ENCODE measurements around the gene ACAA1. TPM values are rescaled to one million over a fixed set of nuclear protein-coding genes. Genes with fewer than 3 reads are reported as not detected.
A peak's percentile ranks its signal among the peaks of the same experiment; 100 is the strongest.

ACAA1 gene
- total RNA-seq, 1 experiment from 2014 or later, result 44.3 TPM

- Histone ChIP-seq H4K20me1 (ENCODE audit: control insufficient read depth, insufficient read depth, insufficient read length) (no peaks in the 10 kb centered on the region), H3K4me1 (ENCODE audit: insufficient read depth, low read length) (no peaks in the 10 kb centered on the region), H3K27ac (ENCODE audit: insufficient read length, low read depth, low read length) (no peak overlapping the region), H3K56ac (ENCODE audit: insufficient read length, low read depth, low read length) (no peak overlapping the region), H4K5ac (ENCODE audit: insufficient read length, low read depth, low read length) (no peak overlapping the region), H4K91ac (ENCODE audit: insufficient read length, low read depth, low read length) (no peak overlapping the region), H2AFZ (ENCODE audit: low read length) (no peak overlapping the region), H2BK120ac (ENCODE audit: low read depth, low read length, poor library complexity, severe bottlenecking) (no peak overlapping the region), H3K27me3 (ENCODE audit: insufficient read depth, low read length) (no peaks in the 10 kb centered on the region), H2BK12ac (ENCODE audit: insufficient read length, low read depth, low read length) (no peak overlapping the region), H3K23ac (ENCODE audit: insufficient read length, low read depth, low read length) (no peak overlapping the region), H2BK15ac (ENCODE audit: low read depth, low read length) (no peak overlapping the region), H3K4me2 (ENCODE audit: insufficient read depth, insufficient read length, low read length) (no peak overlapping the region), H3T11ph (ENCODE audit: low read length) (no peak overlapping the region), H4K8ac (replicated peaks; ENCODE audit: insufficient read length, low read depth, low read length) (no peak overlapping the region), H3K9ac (ENCODE audit: extremely low read depth, insufficient read length, low read length) (no peak overlapping the region), H3K79me2 (ENCODE audit: insufficient read depth, low read length) (no peaks in the 10 kb centered on the region), H2BK20ac (ENCODE audit: low read depth, low read length, poor library complexity, severe bottlenecking) (no peak overlapping the region), H3K9me3 (ENCODE audit: control insufficient read depth, low read depth, low read length) (no peaks in the 10 kb centered on the region), H2AK5ac (ENCODE audit: insufficient read length, low read length) (no peak overlapping the region), H3K4ac (ENCODE audit: low read depth, low read length) (no peak overlapping the region), H3K18ac (ENCODE audit: insufficient read length, low read depth, low read length) (no peak overlapping the region), H3K23me2 (ENCODE audit: insufficient read length, low read depth, low read length, poor library complexity, severe bottlenecking) (no peaks in the 10 kb centered on the region), H3K14ac (ENCODE audit: insufficient read depth, low read length) (no peak overlapping the region), H2BK5ac (ENCODE audit: insufficient read length, low read length) (no peak overlapping the region), H3K79me1 (ENCODE audit: insufficient read depth, low read depth, low read length, poor library complexity, severe bottlenecking) (no peaks in the 10 kb centered on the region)
- Mint-ChIP-seq H3K27me3 (ENCODE audit: low read depth) (no peaks in the 10 kb centered on the region; the same call in 1 of the 2 replicates), H3K4me3 (no peak overlapping the region), H3K9me3 (peaks cover 8 to 11% of the 10 kb centered on the region in 2 experiments; a peak in 4 of 5 replicates), H3K36me3 (ENCODE audit: insufficient read depth in 1 of 3, low read depth in 3 of 3) (peaks cover 0 to 6% (median 2%) of the 10 kb centered on the region in 3 experiments; a peak in 2 of 7 replicates), H3K27ac (no peak overlapping the region), H3K4me1 (peaks cover 0 to 4% of the 10 kb centered on the region in 2 experiments; a peak in 2 of 4 replicates)
- WGBS (ENCODE audit: extremely low coverage, insufficient read length, low lambda C conversion rate), result no CpG with 5 or more reads among the region's 3 CpGs
- TF ChIP-seq, protein P1, sequence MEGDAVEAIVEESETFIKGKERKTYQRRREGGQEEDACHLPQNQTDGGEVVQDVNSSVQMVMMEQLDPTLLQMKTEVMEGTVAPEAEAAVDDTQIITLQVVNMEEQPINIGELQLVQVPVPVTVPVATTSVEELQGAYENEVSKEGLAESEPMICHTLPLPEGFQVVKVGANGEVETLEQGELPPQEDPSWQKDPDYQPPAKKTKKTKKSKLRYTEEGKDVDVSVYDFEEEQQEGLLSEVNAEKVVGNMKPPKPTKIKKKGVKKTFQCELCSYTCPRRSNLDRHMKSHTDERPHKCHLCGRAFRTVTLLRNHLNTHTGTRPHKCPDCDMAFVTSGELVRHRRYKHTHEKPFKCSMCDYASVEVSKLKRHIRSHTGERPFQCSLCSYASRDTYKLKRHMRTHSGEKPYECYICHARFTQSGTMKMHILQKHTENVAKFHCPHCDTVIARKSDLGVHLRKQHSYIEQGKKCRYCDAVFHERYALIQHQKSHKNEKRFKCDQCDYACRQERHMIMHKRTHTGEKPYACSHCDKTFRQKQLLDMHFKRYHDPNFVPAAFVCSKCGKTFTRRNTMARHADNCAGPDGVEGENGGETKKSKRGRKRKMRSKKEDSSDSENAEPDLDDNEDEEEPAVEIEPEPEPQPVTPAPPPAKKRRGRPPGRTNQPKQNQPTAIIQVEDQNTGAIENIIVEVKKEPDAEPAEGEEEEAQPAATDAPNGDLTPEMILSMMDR (conservative IDR thresholded peaks at IDR 0.05), result peak; percentile 51
- no peak for DNase-seq
These were observed 14.0 kb upstream of the ACAA1 start for GRCh38 chr3:38150780-38151528.
